SK-N-SH treated with all-trans-retinoic acid at 6 μM for 48 hours (cell line): ENCODE measurements around the gene MRPL44.

Experiments
- ARNTL ChIP-seq: fragments of 450-650 bp; formaldehyde crosslinking; IDR thresholded peaks from 2 replicates; pipeline ENCODE4 v1.5.0; 2020; ENCODE audit warnings: low read depth, mild to moderate bottlenecking, moderate library complexity, borderline replicate concordance
- CSDC2 ChIP-seq: fragments of 250-450 bp; sonication (Bioruptor Pico); IDR thresholded peaks from 2 replicates; pipeline ENCODE4 v1.5.0; 2020; ENCODE audit warnings: mild to moderate bottlenecking, moderate library complexity
- ESRRG ChIP-seq: fragments of 250-450 bp; sonication (Bioruptor Pico); IDR thresholded peaks from 2 replicates; pipeline ENCODE4 v1.6.1; 2021; ENCODE audit warnings: mild to moderate bottlenecking
- OSR1 ChIP-seq: fragments of 250-450 bp; sonication (Bioruptor Pico); IDR thresholded peaks from 2 replicates; pipeline ENCODE4 v1.8.0; 2022; ENCODE audit warnings: moderate library complexity, mild to moderate bottlenecking, inconsistent platforms
- PATZ1 ChIP-seq: fragments of 250-450 bp; sonication (Bioruptor Pico); IDR thresholded peaks from 2 replicates; pipeline ENCODE4 v1.8.0; 2020; ENCODE audit warnings: mild to moderate bottlenecking, moderate library complexity, borderline replicate concordance
- PPARA ChIP-seq: fragments of 250-450 bp; sonication (Bioruptor Pico); IDR thresholded peaks from 2 replicates; pipeline ENCODE4 v1.5.0; 2020; ENCODE audit warnings: mild to moderate bottlenecking, borderline replicate concordance
- RARB ChIP-seq: fragments of 250-450 bp; sonication (Bioruptor Pico); IDR thresholded peaks from 2 replicates; pipeline ENCODE4 v1.8.0; 2021; ENCODE audit warnings: mild to moderate bottlenecking, moderate library complexity
- TCF4 ChIP-seq: fragments of 250-450 bp; sonication (Bioruptor Pico); IDR thresholded peaks from 2 replicates; pipeline ENCODE4 v1.8.0; 2021; ENCODE audit warnings: mild to moderate bottlenecking, moderate library complexity, borderline replicate concordance
- ZFP3 ChIP-seq: fragments of 250-450 bp; sonication (Bioruptor Pico); IDR thresholded peaks from 2 replicates; pipeline ENCODE4 v1.5.0; 2020; ENCODE audit warnings: mild to moderate bottlenecking, moderate library complexity
- ZNF565 ChIP-seq: fragments of 450-650 bp; formaldehyde crosslinking; conservative IDR thresholded peaks from 2 replicates; pipeline ENCODE4 v1.5.0; 2020; ENCODE audit warnings: low read depth, mild to moderate bottlenecking, moderate library complexity
- ZNF70 ChIP-seq: fragments of 450-650 bp; formaldehyde crosslinking; IDR thresholded peaks from 2 replicates; pipeline ENCODE4 v1.5.0; 2020; ENCODE audit warnings: mild to moderate bottlenecking, moderate library complexity
- TF ChIP-seq, protein P1 (sequence below): fragments of 250-450 bp; sonication (Bioruptor Pico); IDR thresholded peaks from 2 replicates; pipeline ENCODE4 v1.5.1; 2021; ENCODE audit warnings: mild to moderate bottlenecking, moderate library complexity
- TF ChIP-seq, protein P2 (sequence below): fragments of 250-450 bp; sonication (Bioruptor Pico); IDR thresholded peaks from 2 replicates; pipeline ENCODE4 v1.5.1; 2020; ENCODE audit warnings: low read depth, mild to moderate bottlenecking, moderate library complexity

- TF ChIP-seq RARB (CRISPR knock-in tag): no peak
- TF ChIP-seq ARNTL (CRISPR knock-in tag): no peak
- no peak for TF ChIP-seq ZFP3 (CRISPR knock-in tag)
- TF ChIP-seq ESRRG (CRISPR knock-in tag): no peak
- no peak for TF ChIP-seq PPARA (CRISPR knock-in tag)
- TF ChIP-seq PATZ1: no peak
- no peak for TF ChIP-seq TCF4 (CRISPR knock-in tag)
- TF ChIP-seq ZNF565: no peak
- TF ChIP-seq OSR1 (CRISPR knock-in tag): no peak
- TF ChIP-seq, protein P1, sequence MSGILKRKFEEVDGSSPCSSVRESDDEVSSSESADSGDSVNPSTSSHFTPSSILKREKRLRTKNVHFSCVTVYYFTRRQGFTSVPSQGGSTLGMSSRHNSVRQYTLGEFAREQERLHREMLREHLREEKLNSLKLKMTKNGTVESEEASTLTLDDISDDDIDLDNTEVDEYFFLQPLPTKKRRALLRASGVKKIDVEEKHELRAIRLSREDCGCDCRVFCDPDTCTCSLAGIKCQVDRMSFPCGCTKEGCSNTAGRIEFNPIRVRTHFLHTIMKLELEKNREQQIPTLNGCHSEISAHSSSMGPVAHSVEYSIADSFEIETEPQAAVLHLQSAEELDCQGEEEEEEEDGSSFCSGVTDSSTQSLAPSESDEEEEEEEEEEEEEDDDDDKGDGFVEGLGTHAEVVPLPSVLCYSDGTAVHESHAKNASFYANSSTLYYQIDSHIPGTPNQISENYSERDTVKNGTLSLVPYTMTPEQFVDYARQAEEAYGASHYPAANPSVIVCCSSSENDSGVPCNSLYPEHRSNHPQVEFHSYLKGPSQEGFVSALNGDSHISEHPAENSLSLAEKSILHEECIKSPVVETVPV (CRISPR knock-in tag): no peak
- no peak for TF ChIP-seq ZNF70 (CRISPR knock-in tag)
- TF ChIP-seq CSDC2 (CRISPR knock-in tag): no peak
- TF ChIP-seq, protein P2, sequence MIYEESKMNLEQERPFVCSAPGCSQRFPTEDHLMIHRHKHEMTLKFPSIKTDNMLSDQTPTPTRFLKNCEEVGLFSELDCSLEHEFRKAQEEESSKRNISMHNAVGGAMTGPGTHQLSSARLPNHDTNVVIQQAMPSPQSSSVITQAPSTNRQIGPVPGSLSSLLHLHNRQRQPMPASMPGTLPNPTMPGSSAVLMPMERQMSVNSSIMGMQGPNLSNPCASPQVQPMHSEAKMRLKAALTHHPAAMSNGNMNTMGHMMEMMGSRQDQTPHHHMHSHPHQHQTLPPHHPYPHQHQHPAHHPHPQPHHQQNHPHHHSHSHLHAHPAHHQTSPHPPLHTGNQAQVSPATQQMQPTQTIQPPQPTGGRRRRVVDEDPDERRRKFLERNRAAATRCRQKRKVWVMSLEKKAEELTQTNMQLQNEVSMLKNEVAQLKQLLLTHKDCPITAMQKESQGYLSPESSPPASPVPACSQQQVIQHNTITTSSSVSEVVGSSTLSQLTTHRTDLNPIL: no peak
Observed at GRCh38 chr2:223916181-223916920, 40.9 kb upstream of the MRPL44 start.
